ENCODE measurements around the gene CFAP52. TPM values are rescaled to one million over a fixed set of nuclear protein-coding genes. Genes with fewer than 3 reads are reported as not detected.

CFAP52 gene
- total and polyA plus RNA-seq, 4 donors: 0.33 TPM; not detected in 3

GRCh38 chr17:9536061-9536460, 40.4 kb upstream of the CFAP52 start:
- Histone ChIP-seq H3K9me3 (ENCODE audit: control insufficient read depth in 4 of 4, low read length in 3 of 4) (no peaks in the 10 kb centered on the region), H3K9ac (ENCODE audit: low read depth in 1 of 2, low read length in 2 of 2) (no peak overlapping the region), H3K27me3 (ENCODE audit: control insufficient read depth in 4 of 4, insufficient read depth in 4 of 4, low read length in 3 of 4) (no peaks in the 10 kb centered on the region), H3K36me3 (ENCODE audit: control insufficient read depth in 4 of 4, insufficient read depth in 3 of 4, low read depth in 1 of 4, low read length in 3 of 4) (no peaks in the 10 kb centered on the region), H3K27ac (ENCODE audit: low read depth in 1 of 2, low read length in 2 of 2) (no peak overlapping the region), H3K4me1 (ENCODE audit: control insufficient read depth in 4 of 4, insufficient read depth in 4 of 4, low read length in 3 of 4) (peaks cover 0 to 4% (median 0%) of the 10 kb centered on the region in 4 donors), H3K4me3 (ENCODE audit: low read depth in 1 of 3, low read length in 3 of 3) (no peak overlapping the region)
- TF ChIP-seq FOXA1 (IDR thresholded peaks at IDR 0.05) (no peak), EGR1 (IDR thresholded peaks at IDR 0.05; ENCODE audit: low read depth in 2 of 2) (no peak), TAF1 (conservative IDR thresholded peaks at IDR 0.05) (no peak), NR2F2 (IDR thresholded peaks at IDR 0.05) (no peak), CTCF (IDR thresholded peaks at IDR 0.05; ENCODE audit: low read depth, low read length, missing input control) (no peak), RXRA (IDR thresholded peaks at IDR 0.05) (no peak), YY1 (IDR thresholded peaks at IDR 0.05) (no peak), MAX (IDR thresholded peaks at IDR 0.05) (no peak), JUND (IDR thresholded peaks at IDR 0.05) (no peak), REST (IDR thresholded peaks at IDR 0.05) (no peak), HNF4G (IDR thresholded peaks at IDR 0.05) (no peak)
- 96% methylated on average over 8 of the region's 8 CpGs for WGBS
- DNase-seq (ENCODE audit: low spot score): no peak

- no peaks in the 10 kb centered on the region for H3K9me3 ChIP-seq (ENCODE audit: control insufficient read depth in 4 of 4, low read length in 3 of 4)
- 74% methylated on average over 12 of the region's 12 CpGs for whole genome bisulfite sequencing
- no peak for DNase-seq (ENCODE audit: low spot score)
- H3K4me3 ChIP-seq (ENCODE audit: low read depth in 1 of 3, low read length in 3 of 3): no peak overlapping the region
- no peak for TF ChIP-seq FOXA1 (IDR thresholded peaks at IDR 0.05)
- TF ChIP-seq FOXA2 (IDR thresholded peaks at IDR 0.05): peak; percentile 8
- no peak overlapping the region for H3K27ac ChIP-seq (ENCODE audit: low read depth in 1 of 2, low read length in 2 of 2)
- H3K36me3 ChIP-seq (ENCODE audit: control insufficient read depth in 4 of 4, insufficient read depth in 3 of 4, low read depth in 1 of 4, low read length in 3 of 4): no peaks in the 10 kb centered on the region
- peaks cover 0 to 4% (median 0%) of the 10 kb centered on the region in 4 donors for H3K4me1 ChIP-seq (ENCODE audit: control insufficient read depth in 4 of 4, insufficient read depth in 4 of 4, low read length in 3 of 4)
- H3K27me3 ChIP-seq (ENCODE audit: control insufficient read depth in 4 of 4, insufficient read depth in 4 of 4, low read length in 3 of 4): no peaks in the 10 kb centered on the region
- no peak overlapping the region for H3K9ac ChIP-seq (ENCODE audit: low read depth in 1 of 2, low read length in 2 of 2)
Measured at GRCh38 chr17:9537177-9537776, 39.2 kb upstream of the CFAP52 start.

GRCh38 chr17:9538626-9539025, 37.8 kb upstream of the CFAP52 start:
- 92% methylated on average over 4 of the region's 4 CpGs for WGBS
- TF ChIP-seq RXRA (IDR thresholded peaks at IDR 0.05) (no peak), EGR1 (IDR thresholded peaks at IDR 0.05; ENCODE audit: low read depth in 2 of 2) (no peak), HNF4A (conservative IDR thresholded peaks at IDR 0.05) (no peak), ATF3 (IDR thresholded peaks at IDR 0.05) (no peak), TAF1 (conservative IDR thresholded peaks at IDR 0.05) (no peak), MAX (IDR thresholded peaks at IDR 0.05) (no peak), FOXA2 (IDR thresholded peaks at IDR 0.05) (no peak), GABPA (IDR thresholded peaks at IDR 0.05 in 1 of 2, conservative IDR thresholded peaks at IDR 0.05 in 1 of 2) (no peak), CTCF (IDR thresholded peaks at IDR 0.05; ENCODE audit: low read depth, low read length, missing input control) (no peak)
- no peak for DNase-seq (ENCODE audit: low spot score)

More at GRCh38 chr17:9538626-9539025, 37.8 kb upstream of the CFAP52 start:
- H3K9ac ChIP-seq (ENCODE audit: low read depth in 1 of 2, low read length in 2 of 2): no peak overlapping the region
- no peak overlapping the region for H3K4me3 ChIP-seq (ENCODE audit: low read depth in 1 of 3, low read length in 3 of 3)
- peaks cover 0 to 4% (median 0%) of the 10 kb centered on the region in 4 donors for H3K4me1 ChIP-seq (ENCODE audit: control insufficient read depth in 4 of 4, insufficient read depth in 4 of 4, low read length in 3 of 4)
- no peaks in the 10 kb centered on the region for H3K9me3 ChIP-seq (ENCODE audit: control insufficient read depth in 4 of 4, low read length in 3 of 4)
- no peaks in the 10 kb centered on the region for H3K27me3 ChIP-seq (ENCODE audit: control insufficient read depth in 4 of 4, insufficient read depth in 4 of 4, low read length in 3 of 4)
- H3K27ac ChIP-seq (ENCODE audit: low read depth in 1 of 2, low read length in 2 of 2): no peak overlapping the region
- no peaks in the 10 kb centered on the region for H3K36me3 ChIP-seq (ENCODE audit: control insufficient read depth in 4 of 4, insufficient read depth in 3 of 4, low read depth in 1 of 4, low read length in 3 of 4)
